ENCODE results near the gene CYP27C1. TPM values are rescaled to one million over a fixed set of nuclear protein-coding genes. Genes with fewer than 3 reads are reported as not detected.

CYP27C1 gene
- total and polyA plus RNA-seq, 2 of the 13 experiments (the other 11 are each of a cell fraction or from before 2014, with no cell fraction given), result not detected

- TF ChIP-seq ZNF552 (CRISPR knock-in tag; IDR thresholded peaks at IDR 0.05; ENCODE audit: borderline replicate concordance) (no peak), FOXO4 (CRISPR knock-in tag; conservative IDR thresholded peaks at IDR 0.05) (no peak), ZNF468 (CRISPR knock-in tag; IDR thresholded peaks at IDR 0.05) (no peak), ZNF891 (CRISPR knock-in tag; IDR thresholded peaks at IDR 0.05) (no peak)
Observed at GRCh38 chr2:127138281-127138680, 81.8 kb downstream of the CYP27C1 start (continued).

- no peak overlapping the region for H3K4me3 ChIP-seq (replicated peaks in 1 of 3; ENCODE audit: insufficient read depth in 1 of 3, low read depth in 2 of 3, low read length in 3 of 3)
- H3K36me3 ChIP-seq (replicated peaks in 1 of 2; ENCODE audit: control insufficient read depth in 1 of 2, insufficient read depth in 2 of 2, low read length in 2 of 2), result no peaks in the 10 kb centered on the region
- no peak overlapping the region for H3K9ac ChIP-seq (ENCODE audit: insufficient read depth, low read depth, low read length)
- WGBS (ENCODE audit: low lambda C conversion rate), result 70% methylated on average over 14 of the region's 15 CpGs
- no peak overlapping the region for H3K4me2 ChIP-seq (ENCODE audit: low read depth, low read length)
- no peak for TF ChIP-seq IRF2 (CRISPR knock-in tag; IDR thresholded peaks at IDR 0.05)
- TF ChIP-seq REL (CRISPR knock-in tag; conservative IDR thresholded peaks at IDR 0.05), result no peak
- TF ChIP-seq XBP1 (CRISPR knock-in tag; IDR thresholded peaks at IDR 0.05), result no peak
- TF ChIP-seq GLI4 (CRISPR knock-in tag; IDR thresholded peaks at IDR 0.05; ENCODE audit: borderline replicate concordance), result no peak
- no peak for TF ChIP-seq KDM5A (IDR thresholded peaks at IDR 0.05; ENCODE audit: borderline replicate concordance, low read length)
- no peak for TF ChIP-seq TRAFD1 (CRISPR knock-in tag; IDR thresholded peaks at IDR 0.05; ENCODE audit: borderline replicate concordance)
- H2AFZ ChIP-seq (ENCODE audit: low read length), result no peak overlapping the region
- in situ Hi-C loops (cut with HindIII; ENCODE audit: extremely low pct_ligation_motif_present, low pct_unique_long_range_greater_than_20kb) (no loop called here), intact Hi-C loops (cut with micrococcal nuclease; ENCODE audit: unreplicated experiment) (no loop called here)
- no peaks in the 10 kb centered on the region for H3K4me1 ChIP-seq (ENCODE audit: insufficient read depth, low read length)
- no peak for DNase-seq (ENCODE audit: low spot score)
- no TSS peak for BruUV-seq (replicated peaks)
- no peak overlapping the region for H3K27ac ChIP-seq (ENCODE audit: extremely low read length, insufficient read depth, low read length)
- no peaks in the 10 kb centered on the region for H3K9me3 ChIP-seq (ENCODE audit: low read length)
- ChIA-PET POLR2A (no interaction called here), CTCF (ENCODE audit: low intra/inter-chr PET ratio, low total read pairs) (no interaction called here)
- ATAC-seq, result peak; percentile 21; the same call in 2 of the 3 replicates
- H3K27me3 ChIP-seq (ENCODE audit: control insufficient read depth in 1 of 2, insufficient read depth in 2 of 2, low read length in 2 of 2), result peaks cover 7 to 31% of the 10 kb centered on the region in 2 experiments
- no peak for FAIRE-seq
- H3K79me2 ChIP-seq (ENCODE audit: insufficient read depth, low read length), result no peaks in the 10 kb centered on the region
- no peaks in the 10 kb centered on the region for H4K20me1 ChIP-seq (ENCODE audit: insufficient read depth, low read length)
Observed at GRCh38 chr2:127137741-127138140, 82.4 kb downstream of the CYP27C1 start.

All from HepG2 (cell line).